HL-60 (cell line): ENCODE data around the gene VPS11.

Experiments used
- DNase-seq, 2 experiments: peaks; one replicate each; pipeline ENCODE4 v3.0.0-alpha.2; 2010 to 2020; ENCODE audit warnings: low read depth in 1 of 2, low spot score in 1 of 2
- H3K27ac ChIP-seq: fragments of 250-450 bp; sonication (Bioruptor Pico); replicated peaks from 2 replicates; pipeline ENCODE4 v1.5.1; 2020; ENCODE audit warnings: mild to moderate bottlenecking, moderate library complexity
- H3K27me3 ChIP-seq: fragments of 250-450 bp; sonication (Bioruptor Pico); 2 replicates; pipeline ENCODE4 v1.5.1; 2021; ENCODE audit warnings: mild to moderate bottlenecking, moderate library complexity; ENCODE audit not compliant: insufficient read depth, poor library complexity, severe bottlenecking
- H3K4me3 ChIP-seq: replicated peaks from 2 replicates; pipeline ENCODE4 v1.5.1; 2011; ENCODE audit warnings: mild to moderate bottlenecking, control low read depth, low read length; ENCODE audit not compliant: insufficient read depth
- CTCF ChIP-seq: IDR thresholded peaks from one replicate; pipeline ENCODE4 v1.5.1; 2011; ENCODE audit warnings: low read length, control low read depth, inconsistent platforms; ENCODE audit not compliant: insufficient read depth
- GABPA ChIP-seq: IDR thresholded peaks from 2 replicates; pipeline ENCODE4 v1.6.1; 2012; ENCODE audit warnings: low read depth
- POLR2AphosphoS5 ChIP-seq: IDR thresholded peaks from 2 replicates; pipeline ENCODE4 v1.6.1; 2012; ENCODE audit warnings: low read depth
- SPI1 ChIP-seq: IDR thresholded peaks from 2 replicates; pipeline ENCODE4 v1.6.1; 2012; ENCODE audit warnings: low read depth, mild to moderate bottlenecking, borderline replicate concordance
- TF ChIP-seq, protein P1 (sequence below): IDR thresholded peaks from 2 replicates; pipeline ENCODE4 v1.6.1; 2012; ENCODE audit warnings: low read depth; ENCODE audit not compliant: insufficient replicate concordance

VPS11 gene

DNA sequence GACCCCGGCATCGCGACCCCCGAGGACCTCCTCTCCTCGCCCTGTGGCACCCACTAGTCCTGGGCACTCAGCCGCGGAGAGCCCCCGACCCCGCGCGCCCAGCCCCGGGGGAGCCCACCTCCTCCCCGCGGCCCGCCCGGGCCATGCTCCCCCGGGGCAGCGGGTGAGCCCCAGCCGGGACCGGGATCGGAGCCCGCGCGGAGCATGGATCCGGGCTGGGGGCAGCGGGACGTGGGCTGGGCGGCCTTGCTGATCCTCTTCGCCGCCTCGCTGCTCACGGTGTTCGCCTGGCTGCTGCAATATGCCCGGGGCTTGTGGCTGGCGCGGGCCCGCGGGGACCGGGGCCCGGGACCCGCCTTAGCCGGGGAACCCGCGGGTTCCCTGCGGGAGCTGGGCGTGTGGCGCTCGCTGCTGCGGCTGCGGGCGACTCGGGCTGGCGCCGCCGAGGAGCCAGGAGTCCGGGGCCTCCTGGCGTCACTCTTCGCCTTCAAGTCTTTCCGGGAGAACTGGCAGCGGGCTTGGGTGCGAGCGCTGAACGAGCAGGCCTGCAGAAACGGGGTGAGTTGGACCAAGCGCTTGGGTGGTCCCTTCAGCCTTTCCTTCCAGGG lies 40.0 kb downstream of the VPS11 start:
- peak overlapping the region; percentile 88 for H3K4me3 ChIP-seq
- no peak for TF ChIP-seq POLR2AphosphoS5
- no peak for TF ChIP-seq CTCF
- no peak for TF ChIP-seq GABPA
- TF ChIP-seq, protein P1, sequence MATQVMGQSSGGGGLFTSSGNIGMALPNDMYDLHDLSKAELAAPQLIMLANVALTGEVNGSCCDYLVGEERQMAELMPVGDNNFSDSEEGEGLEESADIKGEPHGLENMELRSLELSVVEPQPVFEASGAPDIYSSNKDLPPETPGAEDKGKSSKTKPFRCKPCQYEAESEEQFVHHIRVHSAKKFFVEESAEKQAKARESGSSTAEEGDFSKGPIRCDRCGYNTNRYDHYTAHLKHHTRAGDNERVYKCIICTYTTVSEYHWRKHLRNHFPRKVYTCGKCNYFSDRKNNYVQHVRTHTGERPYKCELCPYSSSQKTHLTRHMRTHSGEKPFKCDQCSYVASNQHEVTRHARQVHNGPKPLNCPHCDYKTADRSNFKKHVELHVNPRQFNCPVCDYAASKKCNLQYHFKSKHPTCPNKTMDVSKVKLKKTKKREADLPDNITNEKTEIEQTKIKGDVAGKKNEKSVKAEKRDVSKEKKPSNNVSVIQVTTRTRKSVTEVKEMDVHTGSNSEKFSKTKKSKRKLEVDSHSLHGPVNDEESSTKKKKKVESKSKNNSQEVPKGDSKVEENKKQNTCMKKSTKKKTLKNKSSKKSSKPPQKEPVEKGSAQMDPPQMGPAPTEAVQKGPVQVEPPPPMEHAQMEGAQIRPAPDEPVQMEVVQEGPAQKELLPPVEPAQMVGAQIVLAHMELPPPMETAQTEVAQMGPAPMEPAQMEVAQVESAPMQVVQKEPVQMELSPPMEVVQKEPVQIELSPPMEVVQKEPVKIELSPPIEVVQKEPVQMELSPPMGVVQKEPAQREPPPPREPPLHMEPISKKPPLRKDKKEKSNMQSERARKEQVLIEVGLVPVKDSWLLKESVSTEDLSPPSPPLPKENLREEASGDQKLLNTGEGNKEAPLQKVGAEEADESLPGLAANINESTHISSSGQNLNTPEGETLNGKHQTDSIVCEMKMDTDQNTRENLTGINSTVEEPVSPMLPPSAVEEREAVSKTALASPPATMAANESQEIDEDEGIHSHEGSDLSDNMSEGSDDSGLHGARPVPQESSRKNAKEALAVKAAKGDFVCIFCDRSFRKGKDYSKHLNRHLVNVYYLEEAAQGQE: no peak
- TF ChIP-seq SPI1: no peak
- DNase-seq: no peak
- H3K27ac ChIP-seq: peak overlapping the region; percentile 86
- H3K27me3 ChIP-seq: no peaks in the 10 kb centered on the region

- TF ChIP-seq GABPA (no peak), SPI1 (peak; percentile 73)
- H3K27ac ChIP-seq: peak overlapping the region; percentile 86
- H3K27me3 ChIP-seq: no peaks in the 10 kb centered on the region
- peak overlapping the region; percentile 88 for H3K4me3 ChIP-seq
- peak in 1 of 2 experiments; percentile 73 for DNase-seq
These were observed 40.7 kb downstream of the VPS11 start for GRCh38 chr11:119108146-119108856.

GRCh38 chr11:119108857-119109221 lies 41.2 kb downstream of the VPS11 start:
- no peaks in the 10 kb centered on the region for H3K27me3 ChIP-seq
- H3K27ac ChIP-seq: peak overlapping the region; percentile 86
- DNase-seq: no peak
- TF ChIP-seq CTCF: no peak
- TF ChIP-seq, protein P1: no peak
- no peak for TF ChIP-seq POLR2AphosphoS5
- no peak for TF ChIP-seq SPI1
- TF ChIP-seq GABPA: no peak
- H3K4me3 ChIP-seq: peak overlapping the region; percentile 88

- H3K4me3 ChIP-seq: no peak overlapping the region
- TF ChIP-seq, protein P1: no peak
- TF ChIP-seq SPI1 (no peak), POLR2AphosphoS5 (no peak), GABPA (no peak), CTCF (no peak)
- no peak for DNase-seq
- no peak overlapping the region for H3K27ac ChIP-seq
- no peaks in the 10 kb centered on the region for H3K27me3 ChIP-seq
These were observed 42.2 kb downstream of the VPS11 start for GRCh38 chr11:119109843-119110242.
